HPDE6-E6E7 (cell line): ENCODE measurements around the gene RBMS3.
"Not testable (repeated sequence)": the region's sequence is repeated elsewhere in the genome, so short reads cannot be mapped to it uniquely, and the experiment has no call there.

ENCODE experiments used
- DNase-seq: peaks from one replicate; pipeline ENCODE4 v3.0.0; 2011; ENCODE audit warnings: missing footprints; ENCODE audit errors: extremely low spot score

RBMS3 gene

GRCh38 chr3:29670476-29670875 is 389.6 kb downstream of the RBMS3 start:
- DNase-seq, result not testable (repeated sequence)

GRCh38 chr3:29677421-29677820 is 396.6 kb downstream of the RBMS3 start:
- DNase-seq, result no peak

GRCh38 chr3:29679944-29680343 is 399.1 kb downstream of the RBMS3 start:
- no peak for DNase-seq

GRCh38 chr3:29683018-29683993 is 402.4 kb downstream of the RBMS3 start:
- DNase-seq, result peak; percentile 2

GRCh38 chr3:29686889-29687592 is 406.2 kb downstream of the RBMS3 start:
- DNase-seq, result no peak

- DNase-seq, result no peak
Observed at GRCh38 chr3:29690686-29691353, 409.9 kb downstream of the RBMS3 start.

GRCh38 chr3:29693863-29694262 is 413.0 kb downstream of the RBMS3 start:
- DNase-seq, result no peak

GRCh38 chr3:29694331-29694730 is 413.5 kb downstream of the RBMS3 start:
- no peak for DNase-seq

- peak; percentile 41 for DNase-seq
Observed at GRCh38 chr3:29694783-29695182, 413.9 kb downstream of the RBMS3 start.

GRCh38 chr3:29695201-29695600 is 414.3 kb downstream of the RBMS3 start:
- no peak for DNase-seq

GRCh38 chr3:29695643-29696198 is 414.9 kb downstream of the RBMS3 start:
- DNase-seq, result no peak

- no peak for DNase-seq
Observed at GRCh38 chr3:29696311-29696710, 415.4 kb downstream of the RBMS3 start.

GRCh38 chr3:29697989-29698388 is 417.1 kb downstream of the RBMS3 start:
- no peak for DNase-seq

GRCh38 chr3:29700256-29700655 is 419.4 kb downstream of the RBMS3 start:
- no peak for DNase-seq

GRCh38 chr3:29701326-29701983 is 420.6 kb downstream of the RBMS3 start:
- DNase-seq, result no peak

- no peak for DNase-seq
Observed at GRCh38 chr3:29705906-29706844, 425.3 kb downstream of the RBMS3 start.

- DNase-seq, result no peak
Observed at GRCh38 chr3:29708884-29709283, 428.0 kb downstream of the RBMS3 start.

- DNase-seq, result no peak
Observed at GRCh38 chr3:29711255-29711771, 430.4 kb downstream of the RBMS3 start.

- no peak for DNase-seq
Observed at GRCh38 chr3:29716213-29716612, 435.3 kb downstream of the RBMS3 start.

GRCh38 chr3:29718661-29719065 is 437.8 kb downstream of the RBMS3 start:
- no peak for DNase-seq
